Amniotic stem cell (primary cell): ENCODE data around the gene MED16.
"Not testable (repeated sequence)": the region's sequence is repeated elsewhere in the genome, so short reads cannot be mapped to it uniquely, and the experiment has no call there.

Source experiments
- DNase-seq: peaks from one replicate; lab custom pipeline; 2025; lab: John Stamatoyannopoulos, UW

MED16 gene

DNA sequence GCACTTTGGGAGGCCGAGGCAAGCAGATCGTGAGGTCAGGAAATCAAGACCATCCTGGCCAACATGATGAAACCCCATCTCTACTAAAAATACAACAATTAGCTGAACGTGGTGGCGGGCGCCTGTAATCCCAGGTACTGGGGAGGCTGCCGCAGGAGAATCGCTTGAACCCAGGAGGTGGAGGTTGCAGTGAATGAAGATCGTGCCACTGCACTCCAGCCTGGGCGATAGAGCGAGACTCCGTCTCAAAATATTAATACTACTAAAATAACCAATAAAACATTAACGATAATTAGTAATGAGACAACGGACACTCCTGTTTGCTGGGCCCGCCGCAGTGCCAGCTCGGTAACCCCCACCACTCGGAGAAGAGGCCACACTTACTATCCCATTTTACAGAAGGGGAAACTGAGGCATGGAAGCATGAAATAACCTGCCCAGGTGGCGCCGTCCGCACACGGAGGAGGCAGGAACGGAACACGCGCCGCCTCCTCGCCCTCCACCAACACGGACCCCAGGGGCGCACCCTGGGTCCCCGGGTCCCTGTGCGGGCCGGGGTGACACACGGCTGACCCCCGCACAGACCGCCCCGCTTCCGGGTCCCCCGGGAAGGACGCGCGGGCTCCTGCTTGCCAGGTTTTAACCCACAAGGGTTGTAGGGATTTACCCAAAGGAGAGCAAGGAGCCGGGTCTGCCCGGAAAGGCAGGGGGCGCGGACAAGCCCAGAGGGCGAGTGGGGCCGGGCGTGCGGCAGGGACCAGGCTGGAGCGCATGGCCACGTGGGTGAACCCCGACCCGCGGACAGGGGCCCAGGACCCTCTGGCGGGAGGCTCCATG lies 18.4 kb upstream of the MED16 start:
- no peak for DNase-seq

DNA sequence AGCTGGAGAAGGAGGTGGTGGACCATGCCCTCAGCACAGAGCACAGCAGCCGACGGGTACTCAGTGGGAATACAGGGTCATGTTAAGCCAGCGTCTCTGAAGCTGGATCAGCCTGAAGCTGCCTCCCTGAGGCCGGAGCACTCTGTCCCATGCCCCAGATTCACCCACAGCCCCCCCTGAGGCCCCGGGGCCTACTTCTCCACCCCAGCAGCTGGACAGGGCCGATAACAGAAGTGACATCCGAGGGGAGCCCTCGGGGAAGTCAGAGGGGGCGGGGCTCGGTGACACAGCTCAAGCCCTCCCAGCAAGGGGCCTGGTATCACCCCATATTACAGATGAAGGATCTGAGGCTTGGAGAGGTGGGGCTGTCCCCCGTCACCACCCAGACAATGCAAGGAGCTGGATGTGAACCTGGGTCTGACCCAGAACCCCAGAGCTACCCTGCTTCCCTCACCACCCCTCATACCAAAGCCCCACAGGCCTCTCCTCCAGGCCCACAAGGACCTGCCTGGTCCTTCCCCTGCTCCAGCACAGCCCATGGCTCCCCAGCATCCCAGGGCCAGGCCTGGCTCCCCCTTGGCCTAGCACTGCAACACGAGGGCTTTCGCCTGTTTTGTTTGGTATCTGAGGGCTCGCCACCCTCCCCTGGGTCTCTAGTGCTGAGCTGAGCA lies 14.3 kb upstream of the MED16 start:
- DNase-seq, result no peak

DNA sequence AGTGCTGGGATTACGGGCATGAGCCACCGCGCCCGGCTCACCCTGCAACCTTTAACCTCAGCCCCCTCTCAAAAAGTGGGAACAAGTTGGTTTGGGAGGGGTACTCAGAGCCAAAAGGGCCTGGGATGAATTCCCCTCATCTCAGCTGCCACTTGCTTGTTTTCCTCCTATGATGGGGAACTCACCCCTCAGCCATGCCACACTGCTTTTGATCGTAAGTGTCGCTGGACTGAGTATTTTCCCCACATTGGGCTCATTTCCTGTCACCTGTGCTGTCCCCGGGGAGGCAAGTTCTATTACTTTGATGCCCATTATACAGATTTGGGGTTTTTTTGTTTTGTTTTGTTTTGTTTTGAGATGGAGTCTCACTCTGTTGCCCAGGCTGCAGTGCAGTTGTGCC lies 13.5 kb upstream of the MED16 start:
- no peak for DNase-seq

DNA sequence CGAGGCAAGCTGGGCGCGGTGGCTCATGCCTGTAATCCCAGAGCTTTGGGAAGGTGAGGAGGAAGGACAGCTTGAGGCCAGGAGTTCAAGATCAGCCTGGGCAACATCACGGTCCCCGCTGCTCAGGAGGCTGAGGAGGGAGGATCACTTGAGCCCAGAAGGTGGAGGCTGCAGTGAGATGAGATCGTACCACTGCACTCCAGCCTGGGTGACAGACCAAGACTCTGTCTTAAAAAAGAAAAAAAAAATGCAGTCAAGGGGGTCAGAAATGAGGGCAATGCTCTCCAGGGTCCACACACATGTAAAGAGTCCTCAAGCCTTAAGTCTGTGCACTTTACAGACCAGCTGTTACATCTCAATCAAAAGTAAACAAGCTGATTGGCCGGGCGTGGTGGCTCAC lies 11.6 kb upstream of the MED16 start:
- DNase-seq, result no peak

DNA sequence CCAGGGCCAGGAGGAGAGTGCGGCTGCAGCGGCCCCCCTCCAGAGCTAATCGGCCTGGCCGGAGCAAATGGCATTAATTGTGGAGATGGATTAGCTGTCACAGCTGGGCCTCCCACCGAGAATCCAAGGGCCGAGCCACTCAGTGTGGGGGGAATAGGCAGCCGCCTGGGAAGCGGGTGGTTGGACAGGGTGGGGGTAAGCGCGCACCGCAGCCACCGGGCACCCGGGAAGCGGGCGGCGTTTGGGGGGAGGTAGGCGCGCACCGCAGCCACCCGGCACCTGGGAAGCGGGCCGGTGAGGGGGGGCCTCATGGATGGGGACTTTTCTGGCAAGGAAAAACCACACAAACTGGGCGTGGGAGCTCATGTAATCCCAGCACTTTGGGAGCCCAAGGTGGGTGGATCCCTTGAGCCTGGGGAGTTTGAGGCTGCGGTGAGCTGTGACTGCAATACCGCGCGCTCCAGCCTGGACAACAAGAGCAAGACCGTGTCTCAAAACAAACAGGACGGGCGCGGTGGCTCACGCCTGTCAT lies 10.3 kb upstream of the MED16 start:
- DNase-seq, result no peak

DNA sequence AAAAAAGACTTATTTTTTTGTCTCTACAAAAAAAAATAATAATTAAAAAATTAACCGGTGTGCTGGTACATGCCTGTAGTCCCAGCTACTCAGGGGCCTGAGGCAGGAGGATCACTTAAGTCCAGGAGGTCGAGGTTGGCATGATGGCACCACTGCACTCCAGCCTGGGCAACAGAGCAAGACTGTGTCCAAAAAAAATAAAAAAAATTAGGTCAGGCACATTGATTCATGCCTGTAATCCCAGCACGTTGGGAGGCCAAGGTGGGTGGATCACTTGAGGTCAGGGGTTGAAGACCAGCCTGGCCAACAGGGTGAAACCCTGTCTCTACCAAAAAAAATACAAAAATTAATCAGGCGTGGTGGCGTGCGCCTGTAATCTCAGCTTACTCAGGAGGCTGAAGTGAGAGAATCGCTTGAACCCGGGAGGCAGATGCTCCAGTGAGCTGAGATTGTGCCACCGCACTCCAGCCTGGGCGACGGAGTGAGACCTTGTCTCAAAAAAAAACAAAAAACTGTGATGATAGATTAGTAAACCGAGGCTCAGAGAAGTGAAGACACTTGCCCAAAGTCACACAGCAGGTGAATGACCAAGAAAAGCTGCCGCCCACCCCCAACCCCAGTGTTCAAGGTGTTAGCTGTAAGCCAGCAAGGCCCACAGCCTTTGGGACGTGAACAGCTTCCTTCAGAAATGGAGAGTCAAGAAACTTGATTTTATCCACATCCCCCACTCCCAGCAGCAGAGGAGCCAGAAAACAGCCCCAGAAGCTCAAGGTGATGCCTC lies 9.6 kb upstream of the MED16 start:
- DNase-seq, result no peak

DNA sequence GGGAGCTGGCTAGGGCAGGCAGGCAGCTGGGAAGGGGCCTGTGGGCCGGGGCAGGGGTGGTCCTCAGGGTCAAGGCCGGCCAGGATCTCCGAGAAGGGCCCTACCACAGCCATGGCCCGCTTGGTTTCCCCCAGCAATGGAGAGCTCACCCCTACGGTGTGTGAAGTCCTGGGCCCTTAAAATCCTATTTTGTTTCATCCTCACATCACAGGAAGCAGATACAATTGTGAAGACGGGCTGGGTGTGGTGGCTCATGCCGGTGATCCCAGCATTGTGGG lies 9.0 kb upstream of the MED16 start:
- no peak for DNase-seq

DNA sequence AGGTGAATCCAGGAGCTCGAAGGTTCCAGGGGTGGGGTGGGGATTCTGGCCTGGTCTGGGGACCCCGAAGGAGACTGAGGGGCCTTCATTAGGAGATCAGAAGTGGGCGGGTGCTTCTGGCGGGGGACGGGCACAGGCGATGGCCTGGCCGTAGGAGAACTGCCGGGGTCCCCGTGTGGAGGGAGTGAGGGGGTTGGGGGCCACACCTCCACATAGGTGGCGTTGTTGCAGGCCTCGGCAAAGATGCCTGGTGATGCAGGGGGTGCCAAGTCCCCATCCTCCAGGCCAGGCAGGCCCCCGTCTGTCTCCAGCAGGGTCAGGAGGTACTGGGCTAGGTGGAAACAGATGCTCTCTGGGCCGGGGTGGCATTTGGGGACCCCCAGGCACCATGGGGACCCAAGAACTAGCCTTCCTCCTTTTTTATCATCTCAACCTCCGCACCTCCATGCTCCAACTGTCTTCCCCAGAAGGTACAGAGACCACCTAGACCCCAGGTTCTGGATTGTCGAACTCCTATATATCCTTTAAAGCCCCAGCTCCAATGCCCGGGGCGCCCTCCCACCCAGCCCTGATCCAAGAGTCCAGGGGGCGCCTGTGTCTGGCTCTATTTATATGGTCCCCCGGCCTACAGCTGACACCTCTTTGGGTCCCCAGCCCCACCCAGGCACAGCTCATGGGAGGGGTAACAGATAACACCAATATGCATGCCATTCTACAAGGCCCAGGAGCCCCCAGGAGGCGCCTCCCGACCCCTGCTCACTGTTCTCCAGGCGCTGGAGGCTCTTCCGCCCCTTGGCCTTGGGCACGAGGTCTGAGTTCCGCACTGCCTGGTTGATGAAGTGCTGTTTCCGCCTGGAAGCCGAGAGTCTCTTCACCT lies 8.5 kb upstream of the MED16 start:
- DNase-seq, result no peak

DNA sequence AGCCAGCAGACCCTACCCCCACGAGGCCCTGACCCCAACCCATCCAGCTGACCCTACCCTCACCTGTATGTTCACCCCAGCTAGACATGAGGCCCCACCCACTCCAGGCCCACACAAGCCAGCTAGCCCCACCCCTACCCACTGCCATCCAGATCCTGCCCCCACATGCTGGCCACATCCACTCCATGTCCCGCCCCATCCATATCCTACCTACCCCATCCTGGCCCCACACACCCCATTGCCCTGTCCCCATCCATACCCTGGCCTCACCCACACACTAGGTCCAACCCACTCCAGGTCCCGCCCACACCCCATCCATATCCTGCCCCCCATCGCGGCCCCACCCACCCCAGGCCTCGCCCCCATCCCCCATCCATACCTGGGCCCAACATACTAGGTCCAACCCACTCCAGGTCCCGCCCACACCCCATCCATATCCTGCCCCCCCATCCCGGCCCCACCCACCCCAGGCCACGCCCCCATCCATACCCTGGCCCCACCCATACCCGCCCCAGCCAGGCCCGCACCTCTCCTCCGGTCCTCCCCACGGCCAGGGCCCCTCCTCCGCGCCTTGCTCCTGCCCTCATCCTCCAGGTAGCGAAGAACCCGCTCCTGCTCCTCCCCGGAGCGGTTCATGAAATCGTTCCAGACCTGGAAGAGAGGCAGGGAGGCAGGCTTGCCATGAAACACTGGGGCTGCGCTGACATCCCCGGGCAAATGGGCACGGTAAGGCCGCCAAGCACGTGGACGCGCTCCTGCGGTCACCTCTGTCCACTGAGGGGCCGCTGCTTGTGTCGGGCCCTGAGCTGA lies 7.5 kb upstream of the MED16 start:
- DNase-seq, result no peak

DNA sequence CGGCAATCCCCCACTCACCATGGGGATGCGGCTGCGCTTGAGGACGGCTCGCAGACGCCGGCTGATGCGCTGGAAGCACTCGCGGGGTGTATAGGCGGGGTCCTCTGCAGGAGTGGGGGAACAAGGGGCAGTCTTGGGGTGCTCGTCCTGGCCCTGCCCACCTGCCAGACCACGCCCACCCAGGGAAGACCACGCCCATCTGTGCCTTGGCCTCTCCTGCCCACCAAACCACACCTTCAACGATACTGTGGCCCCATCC lies 7.0 kb upstream of the MED16 start:
- DNase-seq, result no peak

DNA sequence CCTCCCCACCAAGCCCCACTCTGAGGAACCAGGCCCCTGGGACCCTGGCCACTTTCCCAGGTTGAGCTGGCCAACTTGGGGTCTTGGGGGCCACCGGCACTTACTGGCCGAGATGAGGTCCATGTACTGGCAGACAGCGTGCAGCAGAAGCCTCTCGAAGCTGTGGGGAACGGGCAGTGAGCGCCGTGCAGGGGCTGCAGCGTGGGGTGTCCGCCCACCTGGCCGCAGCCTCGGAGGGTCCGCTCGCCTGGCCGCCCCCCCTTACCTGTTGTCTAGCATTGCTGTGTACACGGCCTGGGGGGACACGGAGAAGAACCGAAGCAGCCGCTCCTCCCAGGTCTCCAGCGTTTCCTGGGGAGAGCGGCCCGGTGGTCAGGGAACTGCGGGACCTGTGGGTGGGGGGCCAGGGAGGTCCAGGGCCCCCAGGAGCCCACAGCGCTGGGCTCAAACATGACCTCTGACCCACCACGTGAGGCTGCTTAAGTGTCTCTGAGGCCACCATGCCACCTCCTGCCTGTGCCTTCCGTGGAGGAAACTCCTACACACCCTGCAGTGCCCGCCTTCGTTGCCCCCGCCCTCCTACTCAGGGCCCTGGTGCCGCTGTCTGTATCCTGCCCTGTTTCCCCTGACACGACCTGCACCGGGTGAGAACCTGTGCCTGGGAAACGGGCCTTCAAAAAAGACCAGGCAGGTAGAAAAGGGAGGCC lies 6.5 kb upstream of the MED16 start:
- DNase-seq, result no peak

DNA sequence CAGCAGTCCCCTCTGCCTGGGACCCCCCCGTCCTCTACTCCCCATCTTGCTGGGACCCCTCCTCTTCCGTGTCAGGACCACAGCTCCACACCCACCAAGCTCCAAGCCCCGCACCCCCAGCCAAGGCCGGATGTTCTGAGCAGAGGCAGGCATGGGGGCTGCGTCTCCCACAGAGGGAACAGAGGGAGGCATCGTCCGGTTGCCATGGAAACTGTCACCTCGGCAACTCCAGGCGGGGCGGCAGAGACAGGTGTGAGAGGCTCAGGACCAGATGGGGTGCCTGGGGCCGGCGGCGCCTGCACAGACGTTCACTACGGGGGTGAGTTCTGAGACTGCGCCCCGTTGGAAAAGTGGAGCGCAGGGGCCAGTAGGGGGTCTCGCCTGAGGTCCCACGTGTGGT lies 5.7 kb upstream of the MED16 start:
- no peak for DNase-seq

DNA sequence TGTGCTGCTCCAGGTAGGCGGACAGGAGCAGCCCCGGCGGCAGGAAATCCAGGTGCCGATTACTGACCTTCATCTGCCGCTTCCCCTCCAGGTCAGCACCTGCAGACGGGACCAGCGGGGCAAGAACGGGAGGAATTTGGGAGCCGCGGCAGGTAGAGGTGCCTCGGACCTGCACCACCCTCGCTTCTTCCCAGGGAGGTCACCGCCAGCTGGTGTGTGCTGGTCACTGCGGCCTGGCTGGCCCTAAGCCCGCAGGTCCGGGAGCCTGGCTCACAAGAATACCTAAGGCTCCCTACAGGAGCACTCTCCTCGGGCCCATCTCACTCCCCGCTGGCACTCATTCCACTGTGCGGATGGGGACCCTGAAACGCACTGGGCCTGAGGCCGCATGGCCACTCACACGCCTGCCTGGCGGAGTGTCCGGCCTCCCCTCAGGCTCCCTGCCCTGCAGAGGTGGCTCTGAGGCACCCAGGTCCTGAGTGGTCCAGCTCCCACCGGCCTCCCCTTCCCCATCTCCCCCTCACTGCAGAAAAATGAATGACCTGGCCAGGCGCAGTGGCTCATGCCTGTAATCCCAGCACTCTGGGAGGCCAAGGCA lies 4.6 kb upstream of the MED16 start:
- DNase-seq, result no peak

DNA sequence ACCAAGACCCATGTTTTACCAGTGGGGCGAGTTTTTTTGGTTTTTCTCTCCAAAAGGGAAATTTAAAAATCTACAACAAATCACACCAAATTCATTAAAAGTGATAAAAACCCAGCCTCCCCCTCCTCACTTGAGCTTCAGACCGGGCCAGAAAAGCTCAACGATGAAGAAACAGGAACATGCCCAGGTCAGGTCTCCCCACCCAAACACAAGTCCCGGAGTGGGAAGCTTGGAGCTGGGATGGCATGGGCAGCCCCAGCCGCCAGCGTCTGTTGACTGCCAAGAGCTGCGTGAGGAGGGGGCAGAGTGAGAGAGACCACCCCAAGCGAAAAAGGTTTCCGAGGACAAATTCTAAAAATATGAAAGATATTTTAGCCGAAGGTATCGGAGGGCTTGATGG lies 4.0 kb upstream of the MED16 start:
- no peak for DNase-seq

DNA sequence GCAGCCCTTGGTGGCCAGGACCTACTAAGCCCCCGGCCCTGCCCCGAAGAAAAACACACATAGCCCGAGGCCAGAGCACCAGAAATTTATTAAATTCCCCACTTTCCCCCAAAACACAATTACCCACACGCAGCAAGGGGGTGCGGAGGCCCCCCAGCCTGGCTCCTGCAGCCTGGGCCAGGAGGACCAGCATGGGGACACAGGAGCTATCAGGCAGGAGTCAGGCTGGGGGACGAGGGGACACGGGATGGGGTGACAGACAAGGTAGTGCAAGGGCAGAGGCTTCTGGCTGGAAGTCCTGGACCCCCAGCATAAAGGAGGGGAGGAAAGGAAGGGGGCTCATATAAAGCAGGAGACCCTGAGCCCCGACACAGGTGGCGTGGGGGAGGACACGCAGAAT lies 3.4 kb upstream of the MED16 start:
- no peak for DNase-seq

DNA sequence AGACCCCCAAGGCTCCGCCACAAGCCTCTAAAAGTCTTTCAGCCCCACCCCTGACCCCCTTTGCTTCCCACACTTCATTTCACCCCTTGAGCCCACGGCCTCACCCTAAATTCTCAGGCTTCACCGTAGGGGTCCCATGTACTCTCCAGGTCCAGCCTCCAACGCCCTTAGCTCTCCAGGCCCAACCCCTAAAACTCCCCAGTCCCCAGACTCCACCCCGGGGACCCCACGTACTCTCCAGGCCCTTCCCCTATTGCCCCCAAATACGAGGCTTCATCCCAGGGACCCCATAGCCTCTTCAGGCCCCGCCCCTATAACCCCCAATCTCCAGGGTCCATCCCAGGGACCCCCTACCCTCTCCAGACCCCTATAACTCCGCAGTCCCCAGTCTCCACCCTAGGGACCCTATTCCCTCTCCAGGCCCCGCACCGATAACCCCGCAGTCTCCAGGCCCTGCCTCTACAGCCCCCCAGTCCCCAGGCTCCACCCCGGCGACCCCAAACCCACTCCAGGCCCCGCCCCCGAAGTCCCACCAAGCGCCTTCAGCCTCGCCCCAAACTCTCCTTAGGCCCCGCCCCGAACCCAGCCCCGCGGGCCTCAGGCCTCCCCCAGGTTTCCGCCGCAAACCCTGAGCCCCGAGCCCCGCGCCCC lies 619 bp downstream of the MED16 start:
- no peak for DNase-seq

DNA sequence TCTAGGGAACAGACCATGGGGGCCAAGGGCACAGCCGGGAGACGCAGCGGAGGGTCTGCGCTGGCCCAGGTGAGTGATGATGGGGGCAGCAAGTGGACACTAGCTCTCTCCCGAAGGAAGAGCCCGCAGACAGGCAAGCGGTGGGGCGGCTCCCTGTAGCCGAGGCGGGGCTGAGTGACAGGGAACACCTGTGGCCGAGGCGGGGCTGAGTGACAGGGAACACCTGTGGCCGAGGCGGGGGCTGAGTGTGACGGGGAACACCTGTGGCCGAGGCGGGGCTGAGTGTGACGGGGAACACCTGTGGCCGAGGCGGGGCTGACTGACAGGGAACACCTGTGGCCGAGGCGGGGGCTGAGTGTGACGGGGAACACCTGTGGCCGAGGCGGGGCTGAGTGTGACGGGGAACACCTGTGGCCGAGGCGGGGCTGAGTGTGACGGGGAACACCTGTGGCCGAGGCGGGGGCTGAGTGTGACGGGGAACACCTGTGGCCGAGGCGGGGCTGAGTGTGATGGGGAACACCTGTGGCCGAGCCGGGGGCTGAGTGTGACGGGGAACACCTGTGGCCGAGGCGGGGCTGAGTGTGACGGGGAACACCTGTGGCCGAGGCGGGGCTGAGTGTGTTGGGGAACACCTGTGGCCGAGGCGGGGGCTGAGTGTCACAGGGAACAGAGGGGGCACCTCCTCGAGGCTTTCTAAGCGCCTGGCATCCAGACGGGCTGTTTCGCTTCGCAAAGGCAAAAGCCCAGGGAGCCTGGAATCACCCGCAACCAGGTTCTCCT lies 1.4 kb downstream of the MED16 start:
- DNase-seq, result not testable (repeated sequence)

DNA sequence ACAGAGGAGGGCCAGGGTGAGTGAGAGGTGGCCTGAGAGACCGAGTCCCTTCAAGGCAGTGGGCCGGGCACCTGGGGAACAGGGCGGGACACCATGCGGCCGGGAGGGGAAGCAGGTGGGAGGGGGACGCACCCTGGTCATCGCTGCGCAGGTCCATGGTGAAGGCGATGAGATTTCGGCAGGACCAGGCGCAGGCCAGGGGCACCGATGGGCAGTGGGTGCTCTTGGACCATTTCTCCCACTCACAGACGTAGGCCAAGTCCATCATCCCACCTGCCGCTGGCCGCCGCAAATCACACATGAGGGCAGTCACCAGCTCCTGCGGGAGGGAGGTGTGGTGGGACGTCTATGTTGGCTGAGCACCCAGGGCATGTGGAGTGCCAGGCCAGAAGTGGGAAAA lies 2.2 kb downstream of the MED16 start:
- DNase-seq, result no peak

DNA sequence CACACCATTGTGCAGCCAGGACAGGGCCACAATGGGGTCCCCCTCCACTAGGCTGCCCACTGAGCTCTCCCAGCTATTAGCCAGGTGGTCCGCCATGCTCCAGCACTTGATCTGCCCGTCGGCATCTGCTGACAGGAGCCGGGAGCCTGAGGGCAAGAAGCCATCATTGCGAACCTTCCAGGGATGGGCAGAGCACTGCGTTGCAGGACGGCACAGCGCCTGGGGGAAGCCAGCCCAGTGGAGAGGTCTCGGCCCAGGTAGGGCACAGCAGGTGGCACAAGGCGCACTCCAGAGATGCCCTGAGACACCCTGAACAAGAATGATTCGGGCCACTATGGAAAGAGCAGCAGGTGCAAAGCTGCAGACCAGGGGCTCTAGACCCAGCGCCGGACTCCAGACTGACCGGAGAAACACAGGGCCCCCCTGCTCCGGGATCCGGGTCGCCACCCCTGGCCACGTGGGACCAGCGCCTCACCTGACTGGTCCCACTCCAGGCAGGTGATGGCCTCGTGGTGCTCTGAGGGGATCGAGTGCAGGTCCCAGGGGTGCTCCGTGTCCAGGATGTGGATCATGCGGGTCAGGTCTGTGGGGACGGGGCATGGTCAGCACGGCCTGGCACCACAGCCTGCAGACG lies 3.2 kb downstream of the MED16 start:
- no peak for DNase-seq
